ENCODE data around the gene MCCC1.

DNA sequence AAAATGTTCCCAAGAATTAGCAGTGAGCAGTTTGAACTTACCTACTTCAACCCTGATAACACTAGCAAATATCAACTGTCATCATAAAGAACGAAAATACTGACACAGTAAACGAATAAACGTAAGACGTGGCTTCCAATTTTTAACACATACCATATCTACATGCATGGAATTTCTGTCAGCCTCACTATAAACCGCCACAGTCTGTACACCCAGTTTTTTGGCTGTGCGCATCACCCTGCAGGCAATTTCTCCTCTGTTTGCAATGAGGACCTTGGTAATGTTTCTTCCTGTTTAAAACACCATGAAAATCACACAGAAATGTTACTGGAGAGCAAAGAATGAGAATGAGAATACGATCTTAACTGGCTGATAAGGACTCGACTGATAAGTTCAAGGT lies 7.0 kb downstream of the MCCC1 start:
- TF ChIP-seq REPIN1 (tag by site-specific recombination; IDR thresholded peaks at IDR 0.05; ENCODE audit: low read depth) (no peak), ZNF423 (tag by site-specific recombination; IDR thresholded peaks at IDR 0.05) (no peak), KLF1 (tag by site-specific recombination; IDR thresholded peaks at IDR 0.05) (no peak), ZFP3 (tag by site-specific recombination; IDR thresholded peaks at IDR 0.05; ENCODE audit: low read depth) (no peak), ZNF561 (tag by site-specific recombination; IDR thresholded peaks at IDR 0.05; ENCODE audit: borderline replicate concordance) (no peak), ZNF391 (tag by site-specific recombination; IDR thresholded peaks at IDR 0.05; ENCODE audit: borderline replicate concordance, low read depth) (no peak), YY1 (tag by site-specific recombination; IDR thresholded peaks at IDR 0.05) (no peak), KLF7 (tag by site-specific recombination; IDR thresholded peaks at IDR 0.05; ENCODE audit: borderline replicate concordance) (no peak), KLF9 (tag by site-specific recombination; IDR thresholded peaks at IDR 0.05; ENCODE audit: low read depth) (no peak), SETDB1 (IDR thresholded peaks at IDR 0.05; ENCODE audit: insufficient read length, low read length) (no peak)
- TF ChIP-seq, protein P1, sequence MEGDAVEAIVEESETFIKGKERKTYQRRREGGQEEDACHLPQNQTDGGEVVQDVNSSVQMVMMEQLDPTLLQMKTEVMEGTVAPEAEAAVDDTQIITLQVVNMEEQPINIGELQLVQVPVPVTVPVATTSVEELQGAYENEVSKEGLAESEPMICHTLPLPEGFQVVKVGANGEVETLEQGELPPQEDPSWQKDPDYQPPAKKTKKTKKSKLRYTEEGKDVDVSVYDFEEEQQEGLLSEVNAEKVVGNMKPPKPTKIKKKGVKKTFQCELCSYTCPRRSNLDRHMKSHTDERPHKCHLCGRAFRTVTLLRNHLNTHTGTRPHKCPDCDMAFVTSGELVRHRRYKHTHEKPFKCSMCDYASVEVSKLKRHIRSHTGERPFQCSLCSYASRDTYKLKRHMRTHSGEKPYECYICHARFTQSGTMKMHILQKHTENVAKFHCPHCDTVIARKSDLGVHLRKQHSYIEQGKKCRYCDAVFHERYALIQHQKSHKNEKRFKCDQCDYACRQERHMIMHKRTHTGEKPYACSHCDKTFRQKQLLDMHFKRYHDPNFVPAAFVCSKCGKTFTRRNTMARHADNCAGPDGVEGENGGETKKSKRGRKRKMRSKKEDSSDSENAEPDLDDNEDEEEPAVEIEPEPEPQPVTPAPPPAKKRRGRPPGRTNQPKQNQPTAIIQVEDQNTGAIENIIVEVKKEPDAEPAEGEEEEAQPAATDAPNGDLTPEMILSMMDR (tag by site-specific recombination; IDR thresholded peaks at IDR 0.05), result no peak
- TF ChIP-seq, protein P2, sequence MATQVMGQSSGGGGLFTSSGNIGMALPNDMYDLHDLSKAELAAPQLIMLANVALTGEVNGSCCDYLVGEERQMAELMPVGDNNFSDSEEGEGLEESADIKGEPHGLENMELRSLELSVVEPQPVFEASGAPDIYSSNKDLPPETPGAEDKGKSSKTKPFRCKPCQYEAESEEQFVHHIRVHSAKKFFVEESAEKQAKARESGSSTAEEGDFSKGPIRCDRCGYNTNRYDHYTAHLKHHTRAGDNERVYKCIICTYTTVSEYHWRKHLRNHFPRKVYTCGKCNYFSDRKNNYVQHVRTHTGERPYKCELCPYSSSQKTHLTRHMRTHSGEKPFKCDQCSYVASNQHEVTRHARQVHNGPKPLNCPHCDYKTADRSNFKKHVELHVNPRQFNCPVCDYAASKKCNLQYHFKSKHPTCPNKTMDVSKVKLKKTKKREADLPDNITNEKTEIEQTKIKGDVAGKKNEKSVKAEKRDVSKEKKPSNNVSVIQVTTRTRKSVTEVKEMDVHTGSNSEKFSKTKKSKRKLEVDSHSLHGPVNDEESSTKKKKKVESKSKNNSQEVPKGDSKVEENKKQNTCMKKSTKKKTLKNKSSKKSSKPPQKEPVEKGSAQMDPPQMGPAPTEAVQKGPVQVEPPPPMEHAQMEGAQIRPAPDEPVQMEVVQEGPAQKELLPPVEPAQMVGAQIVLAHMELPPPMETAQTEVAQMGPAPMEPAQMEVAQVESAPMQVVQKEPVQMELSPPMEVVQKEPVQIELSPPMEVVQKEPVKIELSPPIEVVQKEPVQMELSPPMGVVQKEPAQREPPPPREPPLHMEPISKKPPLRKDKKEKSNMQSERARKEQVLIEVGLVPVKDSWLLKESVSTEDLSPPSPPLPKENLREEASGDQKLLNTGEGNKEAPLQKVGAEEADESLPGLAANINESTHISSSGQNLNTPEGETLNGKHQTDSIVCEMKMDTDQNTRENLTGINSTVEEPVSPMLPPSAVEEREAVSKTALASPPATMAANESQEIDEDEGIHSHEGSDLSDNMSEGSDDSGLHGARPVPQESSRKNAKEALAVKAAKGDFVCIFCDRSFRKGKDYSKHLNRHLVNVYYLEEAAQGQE (tag by site-specific recombination; IDR thresholded peaks at IDR 0.05), result no peak
- TF ChIP-seq, protein P3, sequence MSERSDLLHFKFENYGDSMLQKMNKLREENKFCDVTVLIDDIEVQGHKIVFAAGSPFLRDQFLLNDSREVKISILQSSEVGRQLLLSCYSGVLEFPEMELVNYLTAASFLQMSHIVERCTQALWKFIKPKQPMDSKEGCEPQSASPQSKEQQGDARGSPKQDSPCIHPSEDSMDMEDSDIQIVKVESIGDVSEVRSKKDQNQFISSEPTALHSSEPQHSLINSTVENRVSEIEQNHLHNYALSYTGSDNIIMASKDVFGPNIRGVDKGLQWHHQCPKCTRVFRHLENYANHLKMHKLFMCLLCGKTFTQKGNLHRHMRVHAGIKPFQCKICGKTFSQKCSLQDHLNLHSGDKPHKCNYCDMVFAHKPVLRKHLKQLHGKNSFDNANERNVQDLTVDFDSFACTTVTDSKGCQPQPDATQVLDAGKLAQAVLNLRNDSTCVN (tag by site-specific recombination; optimal IDR thresholded peaks at IDR 0.05), result no peak
